ENCODE data around the gene GLMN.

Gene GLMN

GRCh38 chr1:92298573-92299476 lies at the start of gene GLMN, which contains the start of gene RPAP2:
Gene GLMN, minus strand, starts transcription at chr1:92298987. Its CDS starts 988 bp downstream, at chr1:92297999.
Gene RPAP2, plus strand, starts transcription at chr1:92299059. Its CDS starts 15 bp downstream, at chr1:92299074.
- DNase-seq (ENCODE audit: low spot score): peak; percentile 96

GRCh38 chr1:92346866-92347640 lies 48.3 kb upstream of the GLMN start:
- no peak for DNase-seq (ENCODE audit: low spot score)

- DNase-seq (ENCODE audit: low spot score): no peak
Measured at GRCh38 chr1:92343061-92343460, 44.3 kb upstream of the GLMN start.

- no peak for DNase-seq (ENCODE audit: low spot score)
Measured at GRCh38 chr1:92342401-92342800, 43.6 kb upstream of the GLMN start.

GRCh38 chr1:92340154-92340553 lies 41.4 kb upstream of the GLMN start:
- DNase-seq (ENCODE audit: low spot score): no peak

- DNase-seq (ENCODE audit: low spot score): no peak
Measured at GRCh38 chr1:92333668-92334067, 34.9 kb upstream of the GLMN start.

GRCh38 chr1:92329347-92330129 lies 30.8 kb upstream of the GLMN start:
- no peak for DNase-seq (ENCODE audit: low spot score)

GRCh38 chr1:92327794-92328193 lies 29.0 kb upstream of the GLMN start:
- no peak for DNase-seq (ENCODE audit: low spot score)

GRCh38 chr1:92326681-92327080 lies 27.9 kb upstream of the GLMN start:
- DNase-seq (ENCODE audit: low spot score): no peak

GRCh38 chr1:92324784-92325183 lies 26.0 kb upstream of the GLMN start:
- no peak for DNase-seq (ENCODE audit: low spot score)

- DNase-seq (ENCODE audit: low spot score): no peak
Measured at GRCh38 chr1:92323473-92324453, 25.0 kb upstream of the GLMN start.

GRCh38 chr1:92317836-92318493 lies 19.2 kb upstream of the GLMN start:
- DNase-seq (ENCODE audit: low spot score): no peak

GRCh38 chr1:92315766-92316599 lies 17.2 kb upstream of the GLMN start:
- DNase-seq (ENCODE audit: low spot score): no peak

GRCh38 chr1:92314024-92314423 lies 15.2 kb upstream of the GLMN start:
- no peak for DNase-seq (ENCODE audit: low spot score)

- DNase-seq (ENCODE audit: low spot score): peak; percentile 26
Measured at GRCh38 chr1:92310185-92310597, 11.4 kb upstream of the GLMN start.

- no peak for DNase-seq (ENCODE audit: low spot score)
Measured at GRCh38 chr1:92307980-92308379, 9.2 kb upstream of the GLMN start.

- DNase-seq (ENCODE audit: low spot score): no peak
Measured at GRCh38 chr1:92306020-92306419, 7.2 kb upstream of the GLMN start.

GRCh38 chr1:92301021-92301420 lies 2.2 kb upstream of the GLMN start:
- no peak for DNase-seq (ENCODE audit: low spot score)

GRCh38 chr1:92299477-92300150 lies 827 bp upstream of the GLMN start:
- DNase-seq (ENCODE audit: low spot score): no peak

All from GM03348 (cell line).